Fibroblast of villous mesenchyme (primary cell): Measurements from ENCODE around the gene UNC13B. TPM values are rescaled to one million over a fixed set of nuclear protein-coding genes. Genes with fewer than 3 reads are reported as not detected.
"Not testable (repeated sequence)": the region's sequence is repeated elsewhere in the genome, so short reads cannot be mapped to it uniquely, and the experiment has no call there.

Experiments
- DNase-seq: peaks from one replicate; pipeline ENCODE4 v3.0.0-alpha.2; 2010; ENCODE audit warnings: low read depth
- H3K4me3 ChIP-seq: 2 replicates; pipeline ENCODE4 v1.5.1; 2011; ENCODE audit warnings: low read depth, mild to moderate bottlenecking, low read length
- CTCF ChIP-seq: IDR thresholded peaks from 2 replicates; pipeline ENCODE4 v1.5.1; 2012; ENCODE audit warnings: low read depth, mild to moderate bottlenecking, low read length; ENCODE audit not compliant: insufficient read depth
- total RNA-seq: library from RNA; depleted of rRNA; stranded (reverse); fragments of >200 nt; gene quantifications from 2 replicates; pipeline ENCODE4 v1.2.3, GENCODE V29; 2012

Gene UNC13B
- total RNA-seq, 1 donor: 23.7 TPM

DNA sequence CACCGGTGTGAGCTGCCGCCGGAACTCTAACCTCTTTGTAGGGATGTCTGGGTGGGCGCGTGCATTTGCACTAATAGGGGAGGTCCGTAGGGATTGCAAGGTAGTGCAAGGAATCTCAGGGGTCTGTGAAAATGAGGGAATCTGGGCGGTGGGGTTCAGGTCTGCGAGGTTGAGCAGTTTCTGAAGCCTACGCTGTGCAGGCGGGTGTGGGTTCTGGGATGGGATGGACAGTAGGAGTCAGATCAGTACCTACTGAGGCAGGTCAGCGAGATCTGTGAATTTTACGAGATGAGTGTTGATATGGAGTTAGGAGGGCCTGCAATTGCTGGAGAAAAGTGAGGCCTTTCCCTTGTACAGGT is 45.3 kb upstream of the UNC13B start:
- peak overlapping the region; percentile 92 for H3K4me3 ChIP-seq
- no peak for TF ChIP-seq CTCF
- DNase-seq: no peak

- DNase-seq: peak; percentile 93
- peak overlapping the region; percentile 92 for H3K4me3 ChIP-seq
- TF ChIP-seq CTCF: peak; percentile 97
These were observed 44.8 kb upstream of the UNC13B start for GRCh38 chr9:35116898-35117551.

GRCh38 chr9:35134920-35135319 is 26.9 kb upstream of the UNC13B start:
- no peak for DNase-seq
- H3K4me3 ChIP-seq: no peak overlapping the region
- TF ChIP-seq CTCF: no peak

DNA sequence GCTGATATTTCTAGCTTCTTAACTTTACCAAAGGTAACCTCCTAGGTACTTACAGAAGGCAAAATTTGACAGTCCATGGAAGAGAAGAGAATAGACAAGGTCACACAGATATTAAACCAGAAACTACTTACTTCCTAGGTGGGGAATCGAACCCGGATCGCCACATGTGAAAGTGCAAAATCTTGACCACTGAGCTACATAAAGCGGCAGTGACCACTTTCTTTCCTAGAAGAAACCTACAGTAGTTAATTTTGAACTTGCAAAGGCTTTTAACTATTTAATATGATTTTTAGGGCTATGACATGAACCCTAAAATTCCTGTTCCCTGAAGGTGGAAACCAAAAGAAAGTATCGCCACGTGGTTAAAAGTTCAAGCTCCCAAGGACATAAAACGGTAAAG is 25.8 kb upstream of the UNC13B start:
- H3K4me3 ChIP-seq: no peak overlapping the region
- DNase-seq: no peak
- TF ChIP-seq CTCF: no peak

- DNase-seq: no peak
- no peak overlapping the region for H3K4me3 ChIP-seq
These were observed 24.9 kb upstream of the UNC13B start for GRCh38 chr9:35136866-35137265.

DNA sequence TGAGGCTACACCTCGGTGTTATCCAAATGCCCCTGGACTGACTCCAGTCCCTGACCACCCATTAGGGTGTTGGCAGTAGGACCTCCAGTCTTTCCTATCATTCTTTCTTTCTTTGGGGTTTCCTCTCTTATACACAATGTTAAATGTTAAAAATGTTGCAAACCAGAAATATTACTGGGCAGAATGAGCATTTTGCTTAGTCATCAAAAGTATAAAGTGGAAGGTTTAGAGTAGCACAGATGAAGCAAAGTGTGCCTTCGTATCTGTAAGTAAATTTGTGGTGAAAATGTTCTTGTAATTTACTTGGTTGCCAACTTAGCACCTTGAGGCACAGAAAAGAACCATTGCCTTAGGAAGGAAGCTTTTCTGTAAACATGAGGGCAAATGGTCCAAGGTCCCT is 21.7 kb upstream of the UNC13B start:
- no peak for TF ChIP-seq CTCF
- no peak overlapping the region for H3K4me3 ChIP-seq
- no peak for DNase-seq

More at GRCh38 chr9:35136866-35137265, 24.9 kb upstream of the UNC13B start:
- TF ChIP-seq CTCF: no peak

DNA sequence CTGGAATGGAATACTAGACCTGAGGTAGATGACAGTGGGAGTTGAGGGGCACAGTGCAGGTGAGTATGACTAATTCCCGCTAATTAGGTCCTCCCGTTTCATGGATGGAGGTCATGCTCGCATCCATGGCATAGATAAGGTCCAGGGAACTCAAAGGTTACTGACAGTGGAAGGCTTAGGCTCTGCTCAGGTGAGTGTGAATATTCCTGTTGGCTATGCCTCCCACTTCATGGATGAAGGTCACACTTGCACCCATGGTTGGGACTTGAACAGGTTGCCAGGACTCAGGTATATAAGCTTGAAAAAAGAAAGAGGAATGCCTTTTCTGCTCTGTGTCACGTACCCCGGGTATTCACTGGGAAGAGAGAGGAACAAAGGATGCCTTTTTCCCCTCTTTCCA is 19.8 kb upstream of the UNC13B start:
- DNase-seq: no peak
- H3K4me3 ChIP-seq: no peak overlapping the region
- no peak for TF ChIP-seq CTCF

GRCh38 chr9:35147941-35148563 is 13.8 kb upstream of the UNC13B start:
- not testable (repeated sequence) for DNase-seq, H3K4me3 ChIP-seq
